K562 (cell line): ENCODE measurements around the gene APOM. TPM values are rescaled to one million over a fixed set of nuclear protein-coding genes. Genes with fewer than 3 reads are reported as not detected.

ENCODE experiments used
- ARID2 ChIP-seq: fragments of 450-650 bp; IDR thresholded peaks from 2 replicates; pipeline ENCODE4 v1.6.1; 2017; ENCODE audit warnings: antibody characterized with exemption, mild to moderate bottlenecking
- CREB1 ChIP-seq, 2 experiments: sonication (generic) in 1 of 2; formaldehyde crosslinking in 1 of 2; IDR thresholded peaks; 2 replicates each; pipeline versions ENCODE4 v1.6.1 to v1.8.0; 2012 to 2022; ENCODE audit warnings: inconsistent platforms in 1 of 2, mild to moderate bottlenecking in 1 of 2, missing genetic modification reagents in 1 of 2, moderate library complexity in 1 of 2
- CREM ChIP-seq: IDR thresholded peaks from 2 replicates; pipeline ENCODE4 v1.6.1; 2014; ENCODE audit warnings: antibody characterized with exemption, low read depth
- DNMT1 ChIP-seq: fragments of 450-650 bp; IDR thresholded peaks from 2 replicates; pipeline ENCODE4 v1.6.1; 2016; ENCODE audit warnings: antibody characterized with exemption, mild to moderate bottlenecking
- EZH2 ChIP-seq: IDR thresholded peaks from 2 replicates; pipeline ENCODE4 v1.6.1; 2012; ENCODE audit warnings: low read depth, mild to moderate bottlenecking, inconsistent platforms, low read length, borderline replicate concordance
- FOXJ2 ChIP-seq: fragments of 200-800 bp; sonication (Bioruptor generic); IDR thresholded peaks from 2 replicates; pipeline ENCODE4 v1.6.1; 2016; ENCODE audit warnings: missing genetic modification characterization, missing compliant biosample characterization
- NR3C1 ChIP-seq: sonication (generic); formaldehyde crosslinking; IDR thresholded peaks from 2 replicates; pipeline ENCODE4 v1.8.1; 2022; ENCODE audit warnings: missing genetic modification reagents
- PHTF2 ChIP-seq: fragments of 250-450 bp; sonication (Bioruptor Pico); IDR thresholded peaks from 2 replicates; pipeline ENCODE4 v1.5.0; 2021; ENCODE audit warnings: mild to moderate bottlenecking
- PPARD ChIP-seq: fragments of 250-450 bp; sonication (Bioruptor Pico); IDR thresholded peaks from 2 replicates; pipeline ENCODE4 v1.8.0; 2022; ENCODE audit warnings: inconsistent platforms, mild to moderate bottlenecking, moderate library complexity
- RFX7 ChIP-seq: fragments of 250-450 bp; sonication (Bioruptor Pico); IDR thresholded peaks from 2 replicates; pipeline ENCODE4 v1.5.1; 2021; ENCODE audit warnings: mild to moderate bottlenecking
- SMARCA4 ChIP-seq: fragments of 450-650 bp; IDR thresholded peaks from 2 replicates; pipeline ENCODE4 v1.6.1; 2016
- SRF ChIP-seq, 2 experiments: fragments of 250-450, 450-650 bp in 1 of 2; sonication (Bioruptor Pico) in 1 of 2; sonication (generic) in 1 of 2; formaldehyde crosslinking; IDR thresholded peaks; 2 replicates each; pipeline versions ENCODE4 v1.5.0 to v1.5.1; 2020 to 2022; ENCODE audit warnings: mild to moderate bottlenecking in 1 of 2, missing genetic modification reagents in 1 of 2
- TAF1 ChIP-seq: IDR thresholded peaks from 2 replicates; pipeline ENCODE4 v1.6.1; 2011; ENCODE audit warnings: mild to moderate bottlenecking, low read length, moderate library complexity; ENCODE audit not compliant: insufficient read depth, control insufficient read depth, severe bottlenecking; ENCODE audit errors: extremely low read depth
- TCF3 ChIP-seq: sonication (generic); formaldehyde crosslinking; IDR thresholded peaks from 2 replicates; pipeline ENCODE4 v1.4.0; 2020; ENCODE audit warnings: mild to moderate bottlenecking, missing genetic modification reagents
- TEAD1 ChIP-seq, 2 experiments: fragments of 450-650 bp in 1 of 2; sonication (generic) in 1 of 2; formaldehyde crosslinking; IDR thresholded peaks; 2 replicates each; pipeline versions ENCODE4 v1.4.0 to v1.8.0; 2020 to 2022; ENCODE audit warnings: mild to moderate bottlenecking in 2 of 2, missing genetic modification reagents in 1 of 2
- ZBTB17 ChIP-seq: fragments of 450-650 bp; formaldehyde crosslinking; IDR thresholded peaks from 2 replicates; pipeline ENCODE4 v1.4.0; 2020; ENCODE audit warnings: mild to moderate bottlenecking
- ZNF253 ChIP-seq: fragments of 250-450 bp; sonication (Bioruptor Pico); conservative IDR thresholded peaks from 2 replicates; pipeline ENCODE4 v1.6.1; 2021; ENCODE audit warnings: mild to moderate bottlenecking
- ZNF444 ChIP-seq: fragments of 250-450 bp; sonication (Bioruptor Pico); IDR thresholded peaks from 2 replicates; pipeline ENCODE4 v1.4.0; 2020; ENCODE audit warnings: mild to moderate bottlenecking, moderate library complexity
- polyA plus RNA-seq, 8 experiments: library from polyadenylated mRNA; depleted of rRNA in 4 of 8; stranded (reverse) in 5 of 8; unstranded in 3 of 8; fragments of >200 nt; fragmentation: Nextera tagmentation in 2 of 8; fragmentation: Illumina TruSeq in 1 of 8; extraction: Ambion mirVana in 2 of 8; extraction: Trizol in 1 of 8; gene quantifications; 2 replicates each; pipeline versions ENCODE4 v1.2.1 to v1.2.3, GENCODE V29; 2011 to 2014; ENCODE audit warnings: inconsistent platforms in 1 of 8, missing spikeins in 1 of 8
- total RNA-seq, 7 experiments: library from RNA; depleted of rRNA in 6 of 7; stranded (reverse); fragments of >200 nt in 6 of 7; fragmentation: Illumina TruSeq in 2 of 7; extraction: Trizol in 2 of 7; gene quantifications; 2 replicates each; pipeline versions ENCODE4 v1.2.1 to v1.2.3, GENCODE V29; 2011 to 2021; ENCODE audit warnings: low replicate concordance in 1 of 7
- TF ChIP-seq, protein P1 (sequence below): fragments of 250-450 bp; sonication (Bioruptor Pico); IDR thresholded peaks from 2 replicates; pipeline ENCODE4 v1.4.0; 2020; ENCODE audit warnings: mild to moderate bottlenecking, moderate library complexity, borderline replicate concordance
- TF ChIP-seq, protein P2 (sequence below): fragments of 250-450 bp; sonication (Bioruptor Pico); IDR thresholded peaks from 2 replicates; pipeline ENCODE4 v1.4.0; 2020
- TF ChIP-seq, protein P3 (sequence below): fragments of 450-650 bp; formaldehyde crosslinking; conservative IDR thresholded peaks from 2 replicates; pipeline ENCODE4 v1.4.0; 2022; ENCODE audit warnings: mild to moderate bottlenecking, missing genetic modification characterization

APOM gene
- total and polyA plus RNA-seq, 9 of the 15 experiments (the other 6 are each of a cell fraction or from before 2014, with no cell fraction given) = 5.7 to 24.3 (median 10.4) TPM

DNA sequence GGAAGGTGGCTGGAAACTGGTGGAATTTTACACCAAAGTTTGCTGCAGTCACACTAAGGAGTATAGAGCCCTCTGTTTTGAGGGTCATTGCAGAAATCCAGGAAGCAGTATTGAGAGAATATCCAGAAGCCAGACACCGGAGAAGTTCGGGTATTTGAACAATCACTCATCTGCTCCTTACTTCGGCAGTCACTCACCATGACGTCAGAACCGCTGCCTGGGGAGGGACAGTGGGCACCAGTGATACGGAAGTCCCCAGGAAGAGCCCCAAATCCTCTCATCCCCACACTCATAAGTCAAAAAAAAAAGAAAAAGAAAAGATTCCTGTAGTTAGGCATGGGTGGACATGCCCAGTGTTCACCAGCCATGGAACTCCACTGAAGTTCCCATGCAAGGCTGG is 21.2 kb downstream of the APOM start (continued):
- TF ChIP-seq CREB1 (IDR thresholded peaks at IDR 0.05) = peak; percentile 62
- TF ChIP-seq CREB1 (CRISPR knock-in tag; IDR thresholded peaks at IDR 0.05) = peak; percentile 56
- TF ChIP-seq NR3C1 (CRISPR knock-in tag) = no peak
- TF ChIP-seq DNMT1 = no peak
- no peak for TF ChIP-seq EZH2
- no peak; the same call in 1 of the 2 replicates for TF ChIP-seq TCF3 (CRISPR knock-in tag)
- TF ChIP-seq, protein P1, sequence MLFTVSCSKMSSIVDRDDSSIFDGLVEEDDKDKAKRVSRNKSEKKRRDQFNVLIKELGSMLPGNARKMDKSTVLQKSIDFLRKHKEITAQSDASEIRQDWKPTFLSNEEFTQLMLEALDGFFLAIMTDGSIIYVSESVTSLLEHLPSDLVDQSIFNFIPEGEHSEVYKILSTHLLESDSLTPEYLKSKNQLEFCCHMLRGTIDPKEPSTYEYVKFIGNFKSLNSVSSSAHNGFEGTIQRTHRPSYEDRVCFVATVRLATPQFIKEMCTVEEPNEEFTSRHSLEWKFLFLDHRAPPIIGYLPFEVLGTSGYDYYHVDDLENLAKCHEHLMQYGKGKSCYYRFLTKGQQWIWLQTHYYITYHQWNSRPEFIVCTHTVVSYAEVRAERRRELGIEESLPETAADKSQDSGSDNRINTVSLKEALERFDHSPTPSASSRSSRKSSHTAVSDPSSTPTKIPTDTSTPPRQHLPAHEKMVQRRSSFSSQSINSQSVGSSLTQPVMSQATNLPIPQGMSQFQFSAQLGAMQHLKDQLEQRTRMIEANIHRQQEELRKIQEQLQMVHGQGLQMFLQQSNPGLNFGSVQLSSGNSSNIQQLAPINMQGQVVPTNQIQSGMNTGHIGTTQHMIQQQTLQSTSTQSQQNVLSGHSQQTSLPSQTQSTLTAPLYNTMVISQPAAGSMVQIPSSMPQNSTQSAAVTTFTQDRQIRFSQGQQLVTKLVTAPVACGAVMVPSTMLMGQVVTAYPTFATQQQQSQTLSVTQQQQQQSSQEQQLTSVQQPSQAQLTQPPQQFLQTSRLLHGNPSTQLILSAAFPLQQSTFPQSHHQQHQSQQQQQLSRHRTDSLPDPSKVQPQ (CRISPR knock-in tag) = no peak
- peak; percentile 94 for TF ChIP-seq CREM
- no peak for TF ChIP-seq SRF (CRISPR knock-in tag; IDR thresholded peaks at IDR 0.05)
- TF ChIP-seq ZBTB17 (CRISPR knock-in tag) = 0 out of 2 replicates have a peak, but pooled peaks have one; percentile 47
- no peak for TF ChIP-seq FOXJ2
- no peak for TF ChIP-seq PHTF2 (CRISPR knock-in tag)
- 0 out of 2 replicates have a peak, but pooled peaks have one; percentile 7 for TF ChIP-seq ARID2
- TF ChIP-seq TAF1 = no peak
- TF ChIP-seq ZNF253 = no peak
- TF ChIP-seq PPARD = no peak
- TF ChIP-seq, protein P2, sequence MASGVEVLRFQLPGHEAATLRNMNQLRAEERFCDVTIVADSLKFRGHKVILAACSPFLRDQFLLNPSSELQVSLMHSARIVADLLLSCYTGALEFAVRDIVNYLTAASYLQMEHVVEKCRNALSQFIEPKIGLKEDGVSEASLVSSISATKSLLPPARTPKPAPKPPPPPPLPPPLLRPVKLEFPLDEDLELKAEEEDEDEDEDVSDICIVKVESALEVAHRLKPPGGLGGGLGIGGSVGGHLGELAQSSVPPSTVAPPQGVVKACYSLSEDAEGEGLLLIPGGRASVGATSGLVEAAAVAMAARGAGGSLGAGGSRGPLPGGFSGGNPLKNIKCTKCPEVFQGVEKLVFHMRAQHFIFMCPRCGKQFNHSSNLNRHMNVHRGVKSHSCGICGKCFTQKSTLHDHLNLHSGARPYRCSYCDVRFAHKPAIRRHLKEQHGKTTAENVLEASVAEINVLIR (CRISPR knock-in tag) = peak; percentile 63; the same call in 1 of the 2 replicates
- peak in 1 of 2 experiments; percentile 52; a peak in 1 of 4 replicates for TF ChIP-seq TEAD1 (CRISPR knock-in tag; IDR thresholded peaks at IDR 0.05)
- TF ChIP-seq RFX7 (CRISPR knock-in tag) = no peak
- TF ChIP-seq, protein P3, sequence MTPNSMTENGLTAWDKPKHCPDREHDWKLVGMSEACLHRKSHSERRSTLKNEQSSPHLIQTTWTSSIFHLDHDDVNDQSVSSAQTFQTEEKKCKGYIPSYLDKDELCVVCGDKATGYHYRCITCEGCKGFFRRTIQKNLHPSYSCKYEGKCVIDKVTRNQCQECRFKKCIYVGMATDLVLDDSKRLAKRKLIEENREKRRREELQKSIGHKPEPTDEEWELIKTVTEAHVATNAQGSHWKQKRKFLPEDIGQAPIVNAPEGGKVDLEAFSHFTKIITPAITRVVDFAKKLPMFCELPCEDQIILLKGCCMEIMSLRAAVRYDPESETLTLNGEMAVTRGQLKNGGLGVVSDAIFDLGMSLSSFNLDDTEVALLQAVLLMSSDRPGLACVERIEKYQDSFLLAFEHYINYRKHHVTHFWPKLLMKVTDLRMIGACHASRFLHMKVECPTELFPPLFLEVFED (CRISPR knock-in tag) = 0 out of 2 replicates have a peak, but pooled peaks have one; percentile 23
- TF ChIP-seq ZNF444 (CRISPR knock-in tag) = 0 out of 2 replicates have a peak, but pooled peaks have one; percentile 31
- peak; percentile 55; the same call in 1 of the 2 replicates for TF ChIP-seq SMARCA4
